Right cardiac atrium (tissue), 5 donors: ENCODE data around the gene TMPRSS11E. TPM values are rescaled to one million over a fixed set of nuclear protein-coding genes. Genes with fewer than 3 reads are reported as not detected.

ENCODE experiments used
- ATAC-seq, 2 donors: fragments of 200-7000 bp; cut with Tn5 transposase; one replicate each; pipeline versions ENCODE4 v1.8.0 to v1.9.1; 2020; ENCODE audit warnings: moderate library complexity in 2 of 2, mild to moderate bottlenecking in 1 of 2
- DNase-seq, 3 donors: peaks; one replicate each; pipeline ENCODE4 v3.0.0-alpha.2; 2020
- H3K27ac ChIP-seq: one replicate; pipeline ENCODE4 v1.5.1; 2013; ENCODE audit warnings: mild to moderate bottlenecking, low read length, control low read depth, moderate library complexity
- H3K27me3 ChIP-seq: one replicate; pipeline ENCODE4 v1.6.1; 2013; ENCODE audit not compliant: control insufficient read depth, insufficient read depth
- H3K4me1 ChIP-seq: one replicate; pipeline ENCODE4 v1.6.1; 2013; ENCODE audit warnings: low read length; ENCODE audit not compliant: control insufficient read depth, insufficient read depth
- H3K4me3 ChIP-seq: one replicate; pipeline ENCODE4 v1.5.1; 2013; ENCODE audit warnings: low read length, control low read depth
- H3K9me3 ChIP-seq: one replicate; pipeline ENCODE4 v1.6.1; 2013; ENCODE audit warnings: low read length; ENCODE audit not compliant: control insufficient read depth
- WGBS: extraction: QIAGEN DNeasy Blood & Tissue Kit; methylation state at CpG from one replicate; pipeline ENCODE4 v1.1.7; 2013; 5-methylcytosine and 5-hydroxymethylcytosine counted together
- intact Hi-C, 4 donors: fragments of 100-400 bp; cut with DNase I; formaldehyde crosslinking; loops; one replicate each; pipeline versions ENCODE4 v1.11.0 to v1.14.0; 2022 to 2023
- polyA plus RNA-seq: library from polyadenylated mRNA; stranded (reverse); fragments of 200-250 nt; gene quantifications from one replicate; pipeline ENCODE4 v1.2.3, GENCODE V29; 2013
- total RNA-seq, 4 donors: library from RNA; stranded (reverse); fragmentation: NEBNext Ultra II Directional; extraction: Animal tissue kit (Norgen Biotek cat#: 25700); gene quantifications; one replicate each; pipeline ENCODE4 v1.2.1, GENCODE V29; 2021
- donor health status: healthy with polysubstance abuse.
- donor health status: DM: no; HTN: yes; CAD: no.
- donor health status: DM: no; HTN: no; CAD: no.
- donor health status: DM: no; HTN: yes; CAD: no; lungs with severe emphysema.
- donor health status: DM: yes; HTN: yes; CAD: no.

TMPRSS11E gene
- total and polyA plus RNA-seq, 5 donors, result not detected

- DNase-seq (no peak), ATAC-seq (no peak)
- Histone ChIP-seq H3K4me3 (no peak overlapping the region), H3K27ac (no peak overlapping the region), H3K27me3 (no peaks in the 10 kb centered on the region), H3K9me3 (no peaks in the 10 kb centered on the region), H3K4me1 (no peaks in the 10 kb centered on the region)
- intact Hi-C loops, result no loop called here
- WGBS, result 87% methylated on average over 2 of the region's 2 CpGs
Measured at GRCh38 chr4:68462691-68463090, 15.4 kb downstream of the TMPRSS11E start.

DNA sequence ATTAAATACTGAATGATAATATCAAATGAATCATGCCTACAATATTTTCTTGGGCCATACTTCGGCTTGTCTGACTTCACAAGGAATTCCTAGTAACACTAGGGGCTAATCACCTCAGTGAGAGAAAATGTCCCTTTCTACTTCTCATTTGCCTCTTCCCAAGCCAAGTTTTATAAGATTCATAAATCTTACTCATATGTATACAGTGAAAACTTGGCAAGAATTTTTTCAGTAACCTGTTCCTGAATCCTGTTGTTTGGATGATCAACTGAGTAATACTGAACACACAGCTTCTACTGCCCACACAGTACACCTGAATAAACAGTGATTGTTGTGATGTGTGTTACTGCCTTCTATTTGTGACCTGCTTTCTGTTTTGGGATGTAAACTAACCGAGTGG lies 16.5 kb downstream of the TMPRSS11E start:
- no peak for ATAC-seq
- intact Hi-C loops, result no loop called here
- 72% methylated on average over 2 of the region's 2 CpGs for WGBS

GRCh38 chr4:68465058-68465457 lies 17.8 kb downstream of the TMPRSS11E start:
- no peaks in the 10 kb centered on the region for H3K27me3 ChIP-seq
- no peak overlapping the region for H3K27ac ChIP-seq
- WGBS, result 87% methylated on average over 1 of the region's 1 CpG
- H3K9me3 ChIP-seq, result no peaks in the 10 kb centered on the region
- intact Hi-C loops, result no loop called here
- ATAC-seq (no peak), DNase-seq (no peak)
- no peak overlapping the region for H3K4me3 ChIP-seq
- no peaks in the 10 kb centered on the region for H3K4me1 ChIP-seq

More for the DNA sequence above, 16.5 kb downstream of the TMPRSS11E start:
- Histone ChIP-seq H3K4me1 (no peaks in the 10 kb centered on the region), H3K27me3 (no peaks in the 10 kb centered on the region), H3K27ac (no peak overlapping the region), H3K9me3 (no peaks in the 10 kb centered on the region), H3K4me3 (no peak overlapping the region)
- no peak for DNase-seq

- no peak overlapping the region for H3K27ac ChIP-seq
- DNase-seq (no peak), ATAC-seq (no peak)
- H3K4me1 ChIP-seq, result no peaks in the 10 kb centered on the region
- H3K4me3 ChIP-seq, result no peak overlapping the region
- intact Hi-C loops, result no loop called here
- no peaks in the 10 kb centered on the region for H3K9me3 ChIP-seq
- 67% methylated on average over 2 of the region's 2 CpGs for WGBS
- no peaks in the 10 kb centered on the region for H3K27me3 ChIP-seq
Measured at GRCh38 chr4:68466185-68466584, 18.9 kb downstream of the TMPRSS11E start.

- H3K4me3 ChIP-seq, result no peak overlapping the region
- WGBS, result 79% methylated on average over 3 of the region's 3 CpGs
- no peaks in the 10 kb centered on the region for H3K9me3 ChIP-seq
- no peak for ATAC-seq
- H3K27me3 ChIP-seq, result no peaks in the 10 kb centered on the region
- H3K27ac ChIP-seq, result no peak overlapping the region
- intact Hi-C loops, result no loop called here
- DNase-seq, result no peak
- no peaks in the 10 kb centered on the region for H3K4me1 ChIP-seq
Measured at GRCh38 chr4:68466751-68467150, 19.5 kb downstream of the TMPRSS11E start.

DNA sequence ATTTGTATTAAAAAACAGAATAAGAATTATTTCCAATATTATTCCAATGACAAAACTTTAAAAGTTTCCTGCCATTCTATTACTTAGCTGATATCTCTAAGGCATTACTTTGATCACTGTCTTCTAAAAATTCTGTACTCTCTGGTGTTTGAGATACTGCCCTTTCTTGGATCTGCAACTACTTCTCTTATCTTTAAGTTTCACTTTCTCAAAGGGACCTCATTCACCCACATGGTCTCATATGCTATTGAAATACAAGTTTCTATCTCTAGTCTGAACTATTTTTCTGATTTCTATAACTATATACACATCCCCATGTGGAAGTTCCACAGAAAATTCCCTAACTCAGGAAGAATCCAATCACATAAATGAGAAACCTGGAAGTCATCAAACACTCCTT lies 22.2 kb downstream of the TMPRSS11E start:
- Histone ChIP-seq H3K9me3 (no peaks in the 10 kb centered on the region), H3K27me3 (no peaks in the 10 kb centered on the region)

DNA sequence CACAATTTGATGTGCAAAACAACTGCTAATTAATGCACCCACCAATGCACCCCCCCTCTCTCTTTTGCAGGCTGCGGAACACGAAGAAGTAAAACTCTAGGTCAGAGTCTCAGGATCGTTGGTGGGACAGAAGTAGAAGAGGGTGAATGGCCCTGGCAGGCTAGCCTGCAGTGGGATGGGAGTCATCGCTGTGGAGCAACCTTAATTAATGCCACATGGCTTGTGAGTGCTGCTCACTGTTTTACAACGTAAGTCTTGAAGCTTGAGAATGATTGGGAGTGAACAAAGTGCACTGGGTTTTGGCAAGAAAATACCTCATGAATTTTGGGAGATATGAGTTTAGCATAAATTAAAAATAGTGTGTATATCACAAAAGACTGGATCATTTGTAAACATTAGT lies 28.9 kb downstream of the TMPRSS11E start:
- 61% methylated on average over 5 of the region's 5 CpGs for WGBS

More for the DNA sequence above, 22.2 kb downstream of the TMPRSS11E start:
- no peak overlapping the region for H3K4me3 ChIP-seq
- no peak for DNase-seq
- intact Hi-C loops, result no loop called here
- no peak overlapping the region for H3K27ac ChIP-seq
- no peaks in the 10 kb centered on the region for H3K4me1 ChIP-seq
- ATAC-seq, result no peak

GRCh38 chr4:68489338-68489737 lies 42.1 kb downstream of the TMPRSS11E start:
- no peak overlapping the region for H3K27ac ChIP-seq
- WGBS, result 74% methylated on average over 5 of the region's 5 CpGs
- H3K27me3 ChIP-seq, result no peaks in the 10 kb centered on the region
- intact Hi-C loops, result no loop called here
- H3K9me3 ChIP-seq, result no peaks in the 10 kb centered on the region
- ATAC-seq (no peak), DNase-seq (peak in 1 of 3 donors; percentile 33)
- no peaks in the 10 kb centered on the region for H3K4me1 ChIP-seq
- H3K4me3 ChIP-seq, result no peak overlapping the region

More for the DNA sequence above, 28.9 kb downstream of the TMPRSS11E start:
- no peak overlapping the region for H3K4me3 ChIP-seq
- no peaks in the 10 kb centered on the region for H3K27me3 ChIP-seq
- ATAC-seq (no peak), DNase-seq (no peak)
- no peaks in the 10 kb centered on the region for H3K4me1 ChIP-seq
- intact Hi-C loops, result no loop called here
- no peaks in the 10 kb centered on the region for H3K9me3 ChIP-seq
- H3K27ac ChIP-seq, result no peak overlapping the region

DNA sequence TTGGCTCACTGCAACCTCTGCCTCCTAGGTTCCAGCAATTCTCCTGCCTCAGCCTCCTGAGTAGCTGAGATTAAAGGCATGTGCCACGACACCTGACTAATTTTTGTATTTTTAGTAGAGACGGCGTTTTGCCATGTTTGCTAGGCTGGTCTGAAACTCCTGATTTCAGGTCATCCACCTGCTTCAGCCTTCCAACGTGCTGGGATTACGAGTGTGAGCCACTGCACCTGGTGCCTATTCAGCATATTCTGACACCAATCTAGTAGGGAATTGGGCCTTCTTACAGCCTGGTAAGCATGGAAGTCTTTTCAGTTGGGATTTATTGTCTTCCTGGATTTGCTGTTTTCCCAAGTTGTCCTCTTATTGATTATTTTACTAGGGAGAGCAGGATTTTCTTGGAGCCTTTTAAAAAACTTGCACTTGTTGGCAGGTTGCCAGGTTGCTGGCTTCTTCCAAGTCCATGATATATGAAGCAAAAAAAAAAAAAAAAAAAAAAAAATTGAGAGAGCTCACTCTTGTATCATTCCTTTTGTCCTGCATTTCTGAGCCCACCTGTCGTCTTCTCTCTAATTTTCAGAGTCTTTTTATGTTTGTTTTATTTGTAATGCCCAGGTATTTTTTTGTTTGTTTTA lies 43.7 kb downstream of the TMPRSS11E start:
- intact Hi-C loops, result loop anchor here in 2 of 4 donors (10.0 kb wide), 2 partner anchors 674 to 684 kb away; no protein-coding TSS in a partner anchor
- no peak for ATAC-seq

DNA sequence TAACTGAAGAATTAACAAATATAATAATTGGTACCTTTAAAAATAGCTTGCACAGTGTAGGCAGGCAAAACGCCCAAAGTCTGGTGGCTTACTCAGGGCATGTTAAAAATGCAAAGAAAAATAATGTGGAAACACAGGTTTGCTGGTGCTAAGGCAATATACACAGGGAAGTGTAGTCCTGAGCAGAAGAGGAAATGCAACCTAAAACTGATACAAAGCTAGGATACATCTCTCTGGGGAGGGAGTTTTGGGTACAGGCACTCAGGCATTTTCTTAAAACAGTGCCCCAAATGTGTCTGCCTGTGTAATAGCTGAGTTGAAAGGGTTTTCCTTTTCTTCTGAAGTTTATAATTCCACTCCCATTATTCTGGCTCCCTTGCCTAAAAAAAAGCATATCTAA lies 47.4 kb downstream of the TMPRSS11E start:
- intact Hi-C loops, result loop anchor here in 3 of 4 donors (5.0 to 10.0 kb wide), 3 partner anchors 670 to 680 kb away; no protein-coding TSS in a partner anchor
- Histone ChIP-seq H3K27me3 (no peaks in the 10 kb centered on the region), H3K9me3 (no peaks in the 10 kb centered on the region), H3K4me3 (no peak overlapping the region), H3K27ac (no peak overlapping the region), H3K4me1 (no peaks in the 10 kb centered on the region)
- no peak for ATAC-seq
- no peak for DNase-seq
- 23% methylated on average over 1 of the region's 1 CpG for WGBS

More for the DNA sequence above, 43.7 kb downstream of the TMPRSS11E start:
- Histone ChIP-seq H3K4me3 (no peak overlapping the region), H3K4me1 (no peaks in the 10 kb centered on the region), H3K27me3 (no peaks in the 10 kb centered on the region), H3K27ac (no peak overlapping the region), H3K9me3 (no peaks in the 10 kb centered on the region)
- 89% methylated on average over 6 of the region's 6 CpGs for WGBS
- DNase-seq, result peak in 1 of 3 donors; percentile 44

DNA sequence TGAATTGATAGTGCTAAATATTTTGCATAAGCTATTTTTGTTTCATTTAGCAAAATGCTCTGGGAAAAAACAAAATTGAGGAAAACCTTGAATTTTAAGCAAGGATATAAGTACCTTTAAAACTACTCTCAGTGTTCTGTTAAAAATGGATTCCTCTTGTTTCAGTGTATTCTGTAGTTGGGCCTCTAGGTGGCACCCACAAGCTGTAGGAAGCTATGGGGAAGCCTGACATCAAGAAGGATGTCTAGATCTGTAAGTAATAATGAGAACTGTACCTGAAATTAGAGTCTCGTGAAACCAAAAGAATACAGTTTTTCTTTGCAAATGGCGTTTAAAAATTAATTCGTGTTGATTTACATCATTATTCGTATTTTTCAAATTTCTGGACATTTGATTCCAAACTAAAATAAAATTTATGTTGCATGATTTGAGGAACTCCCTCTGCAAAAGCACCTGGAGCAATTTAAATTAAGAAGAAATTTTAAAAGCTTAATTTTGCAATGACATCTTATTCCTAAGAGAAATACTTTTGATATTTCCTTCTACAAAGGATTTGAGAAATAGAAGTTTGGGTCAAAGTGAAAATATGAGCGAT lies 51.2 kb downstream of the TMPRSS11E start:
- Histone ChIP-seq H3K4me3 (no peak overlapping the region), H3K9me3 (no peaks in the 10 kb centered on the region), H3K27me3 (no peaks in the 10 kb centered on the region), H3K4me1 (no peaks in the 10 kb centered on the region), H3K27ac (no peak overlapping the region)
- ATAC-seq (peak; percentile 48 to 68), DNase-seq (peak in 2 of 3 donors; percentile 35 to 39)
- WGBS, result 21% methylated on average over 5 of the region's 5 CpGs
- intact Hi-C loops, result loop anchor here in 3 of 4 donors (5.0 to 10.0 kb wide), 3 partner anchors 666 to 676 kb away; no protein-coding TSS in a partner anchor
